SJSA1 (cell line): Measurements from ENCODE around the gene CHMP1B. TPM values are rescaled to one million over a fixed set of nuclear protein-coding genes. Genes with fewer than 3 reads are reported as not detected.
A peak's percentile ranks its signal among the peaks of the same experiment; 100 is the strongest.

Source experiments
- DNase-seq, 2 experiments: peaks; one replicate each; pipeline ENCODE4 v3.0.0-alpha.2; 2015 to 2020; ENCODE audit warnings: low spot score in 2 of 2, low read depth in 1 of 2
- H3K27ac ChIP-seq: fragments of 250-450 bp; sonication (Bioruptor Pico); 2 replicates; pipeline ENCODE4 v1.5.1; 2020; ENCODE audit warnings: mild to moderate bottlenecking, moderate library complexity
- H3K27me3 ChIP-seq: fragments of 250-450 bp; sonication (Bioruptor Pico); replicated peaks from 2 replicates; pipeline ENCODE4 v1.5.1; 2020; ENCODE audit warnings: mild to moderate bottlenecking, moderate library complexity
- H3K36me3 ChIP-seq: fragments of 250-450 bp; sonication (Bioruptor Pico); 2 replicates; pipeline ENCODE4 v1.5.1; 2020; ENCODE audit warnings: mild to moderate bottlenecking
- H3K4me1 ChIP-seq: fragments of 250-450 bp; sonication (Bioruptor Pico); replicated peaks from 2 replicates; pipeline ENCODE4 v1.6.1; 2021; ENCODE audit warnings: mild to moderate bottlenecking
- H3K4me3 ChIP-seq: fragments of 250-450 bp; sonication (Bioruptor Pico); 2 replicates; pipeline ENCODE4 v1.5.1; 2020; ENCODE audit warnings: mild to moderate bottlenecking
- H3K9me3 ChIP-seq: fragments of 250-450 bp; sonication (Bioruptor Pico); replicated peaks from 2 replicates; pipeline ENCODE4 v1.5.1; 2020; ENCODE audit warnings: mild to moderate bottlenecking
- total RNA-seq: library from RNA; depleted of rRNA; stranded (reverse); fragments of >200 nt; shearing (Covaris generic); gene quantifications from 2 replicates; pipeline ENCODE4 v1.2.3, GENCODE V29; 2014

CHMP1B gene
- total RNA-seq, 1 experiment from 2014 or later, result 32.9 TPM

GRCh38 chr18:11821643-11822237 is 29.5 kb upstream of the CHMP1B start:
- no peak overlapping the region for H3K4me3 ChIP-seq
- no peak for DNase-seq
- no peaks in the 10 kb centered on the region for H3K36me3 ChIP-seq
- no peaks in the 10 kb centered on the region for H3K27me3 ChIP-seq
- no peak overlapping the region for H3K27ac ChIP-seq
- no peaks in the 10 kb centered on the region for H3K9me3 ChIP-seq
- H3K4me1 ChIP-seq, result no peaks in the 10 kb centered on the region

- DNase-seq, result no peak
- H3K9me3 ChIP-seq, result no peaks in the 10 kb centered on the region
- H3K27me3 ChIP-seq, result no peaks in the 10 kb centered on the region
- H3K36me3 ChIP-seq, result no peaks in the 10 kb centered on the region
- no peak overlapping the region for H3K4me3 ChIP-seq
- H3K4me1 ChIP-seq, result no peaks in the 10 kb centered on the region
- no peak overlapping the region for H3K27ac ChIP-seq
These were observed 27.7 kb upstream of the CHMP1B start for GRCh38 chr18:11823545-11823944.

GRCh38 chr18:11826836-11827235 is 24.4 kb upstream of the CHMP1B start:
- Histone ChIP-seq H3K27ac (no peak overlapping the region), H3K27me3 (no peaks in the 10 kb centered on the region), H3K4me3 (no peak overlapping the region), H3K4me1 (no peaks in the 10 kb centered on the region), H3K36me3 (no peaks in the 10 kb centered on the region), H3K9me3 (no peaks in the 10 kb centered on the region)
- DNase-seq, result no peak

GRCh38 chr18:11828786-11829432 is 22.3 kb upstream of the CHMP1B start:
- Histone ChIP-seq H3K27ac (no peak overlapping the region), H3K4me1 (no peaks in the 10 kb centered on the region), H3K9me3 (no peaks in the 10 kb centered on the region), H3K27me3 (no peaks in the 10 kb centered on the region), H3K4me3 (no peak overlapping the region), H3K36me3 (no peaks in the 10 kb centered on the region)
- no peak for DNase-seq

- H3K27me3 ChIP-seq, result no peaks in the 10 kb centered on the region
- DNase-seq, result no peak
- no peaks in the 10 kb centered on the region for H3K36me3 ChIP-seq
- no peak overlapping the region for H3K27ac ChIP-seq
- H3K4me1 ChIP-seq, result no peaks in the 10 kb centered on the region
- no peaks in the 10 kb centered on the region for H3K9me3 ChIP-seq
- H3K4me3 ChIP-seq, result no peak overlapping the region
These were observed 20.6 kb upstream of the CHMP1B start for GRCh38 chr18:11830585-11830984.

- Histone ChIP-seq H3K4me3 (no peak overlapping the region), H3K36me3 (no peaks in the 10 kb centered on the region), H3K27ac (no peak overlapping the region), H3K4me1 (no peaks in the 10 kb centered on the region), H3K9me3 (no peaks in the 10 kb centered on the region), H3K27me3 (no peaks in the 10 kb centered on the region)
- no peak for DNase-seq
These were observed 19.3 kb upstream of the CHMP1B start for GRCh38 chr18:11831921-11832320.

- Histone ChIP-seq H3K4me1 (no peaks in the 10 kb centered on the region), H3K9me3 (no peaks in the 10 kb centered on the region), H3K27ac (no peak overlapping the region), H3K36me3 (no peaks in the 10 kb centered on the region), H3K4me3 (no peak overlapping the region), H3K27me3 (no peaks in the 10 kb centered on the region)
- DNase-seq, result no peak
These were observed 16.4 kb upstream of the CHMP1B start for GRCh38 chr18:11834772-11835171.

- Histone ChIP-seq H3K4me1 (no peaks in the 10 kb centered on the region), H3K36me3 (no peaks in the 10 kb centered on the region), H3K4me3 (no peak overlapping the region)
These were observed 11.7 kb upstream of the CHMP1B start for GRCh38 chr18:11839556-11839955.

GRCh38 chr18:11840493-11840892 is 10.7 kb upstream of the CHMP1B start:
- Histone ChIP-seq H3K4me1 (no peaks in the 10 kb centered on the region), H3K27me3 (no peaks in the 10 kb centered on the region), H3K4me3 (no peak overlapping the region), H3K9me3 (no peaks in the 10 kb centered on the region), H3K27ac (no peak overlapping the region), H3K36me3 (no peaks in the 10 kb centered on the region)
- DNase-seq, result no peak

More at GRCh38 chr18:11839556-11839955, 11.7 kb upstream of the CHMP1B start:
- H3K9me3 ChIP-seq, result no peaks in the 10 kb centered on the region
- no peak for DNase-seq
- no peaks in the 10 kb centered on the region for H3K27me3 ChIP-seq
- no peak overlapping the region for H3K27ac ChIP-seq

GRCh38 chr18:11842562-11842961 is 8.7 kb upstream of the CHMP1B start:
- Histone ChIP-seq H3K4me3 (no peak overlapping the region), H3K4me1 (no peaks in the 10 kb centered on the region), H3K9me3 (no peaks in the 10 kb centered on the region), H3K36me3 (no peaks in the 10 kb centered on the region), H3K27ac (no peak overlapping the region), H3K27me3 (no peaks in the 10 kb centered on the region)
- no peak for DNase-seq

GRCh38 chr18:11844436-11844835 is 6.8 kb upstream of the CHMP1B start:
- Histone ChIP-seq H3K4me3 (no peak overlapping the region), H3K4me1 (peaks cover under 1% of the 10 kb centered on the region), H3K27me3 (no peaks in the 10 kb centered on the region), H3K36me3 (no peaks in the 10 kb centered on the region), H3K27ac (no peak overlapping the region), H3K9me3 (no peaks in the 10 kb centered on the region)
- DNase-seq, result no peak

GRCh38 chr18:11845654-11846053 is 5.6 kb upstream of the CHMP1B start:
- Histone ChIP-seq H3K9me3 (no peaks in the 10 kb centered on the region), H3K36me3 (no peaks in the 10 kb centered on the region), H3K27ac (no peak overlapping the region), H3K4me3 (no peak overlapping the region), H3K4me1 (peaks cover 11% of the 10 kb centered on the region), H3K27me3 (no peaks in the 10 kb centered on the region)
- DNase-seq, result no peak

- H3K27ac ChIP-seq, result no peak overlapping the region
- peaks cover 4% of the 10 kb centered on the region for H3K36me3 ChIP-seq
- no peaks in the 10 kb centered on the region for H3K27me3 ChIP-seq
- H3K9me3 ChIP-seq, result no peaks in the 10 kb centered on the region
- H3K4me3 ChIP-seq, result no peak overlapping the region
- peaks cover 18% of the 10 kb centered on the region for H3K4me1 ChIP-seq
- DNase-seq, result no peak
These were observed 3.4 kb upstream of the CHMP1B start for GRCh38 chr18:11847811-11848210.

GRCh38 chr18:11849279-11849678 is 1.9 kb upstream of the CHMP1B start:
- Histone ChIP-seq H3K9me3 (no peaks in the 10 kb centered on the region), H3K27me3 (no peaks in the 10 kb centered on the region), H3K27ac (peak overlapping the region; percentile 91), H3K4me1 (peaks cover 20% of the 10 kb centered on the region), H3K4me3 (no peak overlapping the region), H3K36me3 (peaks cover 8% of the 10 kb centered on the region)
- no peak for DNase-seq
